Mammary epithelial cell (primary cell): ENCODE results near the gene HYAL3.

Experiments
- CTCF ChIP-seq, 2 donors: IDR thresholded peaks in 1 of 2; conservative IDR thresholded peaks in 1 of 2; 2 replicates each; pipeline ENCODE4 v1.5.1; 2011 to 2012; ENCODE audit warnings: inconsistent platforms in 2 of 2, low read length in 2 of 2, mild to moderate bottlenecking in 2 of 2, control low read depth in 1 of 2, low read depth in 1 of 2; ENCODE audit not compliant: insufficient read depth in 1 of 2; ENCODE audit errors: extremely low read depth in 1 of 2
- EZH2 ChIP-seq: IDR thresholded peaks from 2 replicates; pipeline ENCODE4 v1.6.1; 2012; ENCODE audit warnings: low read length, inconsistent platforms, borderline replicate concordance

- TF ChIP-seq CTCF (conservative IDR thresholded peaks at IDR 0.05 in 1 of 2, IDR thresholded peaks at IDR 0.05 in 1 of 2; ENCODE audit: extremely low read depth in 1 of 2, insufficient read depth in 1 of 2, low read depth in 1 of 2, low read length in 2 of 2) (no peak), EZH2 (no peak)
Measured at GRCh38 chr3:50338965-50339364, 39.8 kb upstream of the HYAL3 start.
